Neutrophil (primary cell): ENCODE results near the gene SCFD2.

Experiments used
- H3K27ac ChIP-seq: fragments of 200-600 bp; sonication (generic); 2 replicates; pipeline ENCODE4 v1.5.1; 2016; ENCODE audit warnings: mild to moderate bottlenecking, moderate library complexity
- H3K27me3 ChIP-seq: fragments of 200-600 bp; sonication (generic); 2 replicates; pipeline ENCODE4 v1.6.0; 2016; ENCODE audit warnings: mild to moderate bottlenecking
- H3K36me3 ChIP-seq: fragments of 200-600 bp; sonication (generic); 2 replicates; pipeline ENCODE4 v1.5.1; 2017
- H3K4me1 ChIP-seq, 2 experiments: fragments of 200-600 bp in 1 of 2; sonication (generic) in 1 of 2; 1 replicate in 1 of 2; 2 replicates in 1 of 2; pipeline versions ENCODE4 v1.5.1 to v1.6.1; 2013 to 2016; ENCODE audit warnings: low read depth in 1 of 2, low read length in 1 of 2, mild to moderate bottlenecking in 1 of 2, moderate library complexity in 1 of 2; ENCODE audit not compliant: control insufficient read depth in 1 of 2, insufficient read depth in 1 of 2
- H3K4me3 ChIP-seq, 2 experiments: fragments of 200-600 bp in 1 of 2; sonication (generic) in 1 of 2; 1 replicate in 1 of 2; 2 replicates in 1 of 2; pipeline ENCODE4 v1.5.1; 2013 to 2016; ENCODE audit warnings: low read depth in 1 of 2, low read length in 1 of 2, mild to moderate bottlenecking in 1 of 2, moderate library complexity in 1 of 2
- H3K9me3 ChIP-seq: fragments of 200-600 bp; sonication (generic); 2 replicates; pipeline ENCODE4 v1.5.1; 2016
- CTCF ChIP-seq: fragments of 200-600 bp; sonication (generic); IDR thresholded peaks from 2 replicates; pipeline ENCODE4 v1.5.1; 2016; ENCODE audit warnings: antibody characterized with exemption

SCFD2 gene

GRCh38 chr4:52852041-52852440 lies 513.8 kb downstream of the SCFD2 start:
- no peak overlapping the region for H3K27ac ChIP-seq

GRCh38 chr4:52850406-52851124 lies 515.3 kb downstream of the SCFD2 start:
- no peaks in the 10 kb centered on the region for H3K36me3 ChIP-seq
- H3K27ac ChIP-seq = no peak overlapping the region

More at GRCh38 chr4:52852041-52852440, 513.8 kb downstream of the SCFD2 start:
- no peak for TF ChIP-seq CTCF
- Histone ChIP-seq H3K9me3 (no peaks in the 10 kb centered on the region), H3K4me1 (no peaks in the 10 kb centered on the region), H3K36me3 (no peaks in the 10 kb centered on the region), H3K27me3 (peaks cover 8% of the 10 kb centered on the region), H3K4me3 (no peak overlapping the region)

GRCh38 chr4:52848254-52848653 lies 517.6 kb downstream of the SCFD2 start:
- Histone ChIP-seq H3K27ac (no peak overlapping the region), H3K9me3 (no peaks in the 10 kb centered on the region), H3K36me3 (no peaks in the 10 kb centered on the region), H3K4me3 (no peak overlapping the region), H3K4me1 (no peaks in the 10 kb centered on the region), H3K27me3 (no peaks in the 10 kb centered on the region)
- TF ChIP-seq CTCF = no peak

More at GRCh38 chr4:52850406-52851124, 515.3 kb downstream of the SCFD2 start:
- no peak for TF ChIP-seq CTCF
- Histone ChIP-seq H3K27me3 (no peaks in the 10 kb centered on the region), H3K9me3 (no peaks in the 10 kb centered on the region), H3K4me3 (no peak overlapping the region), H3K4me1 (no peaks in the 10 kb centered on the region)

- Histone ChIP-seq H3K36me3 (no peaks in the 10 kb centered on the region), H3K27me3 (no peaks in the 10 kb centered on the region), H3K4me1 (no peaks in the 10 kb centered on the region), H3K27ac (no peak overlapping the region), H3K4me3 (no peak overlapping the region), H3K9me3 (no peaks in the 10 kb centered on the region)
- no peak for TF ChIP-seq CTCF
Observed at GRCh38 chr4:52846502-52846901, 519.4 kb downstream of the SCFD2 start.

- no peaks in the 10 kb centered on the region for H3K9me3 ChIP-seq
- TF ChIP-seq CTCF = no peak
- no peak overlapping the region for H3K27ac ChIP-seq
Observed at GRCh38 chr4:52844596-52844995, 521.3 kb downstream of the SCFD2 start.

More at GRCh38 chr4:52844596-52844995, 521.3 kb downstream of the SCFD2 start:
- Histone ChIP-seq H3K27me3 (no peaks in the 10 kb centered on the region), H3K4me3 (no peak overlapping the region), H3K36me3 (no peaks in the 10 kb centered on the region), H3K4me1 (no peaks in the 10 kb centered on the region)
